DND-41 (cell line): ENCODE data around the gene ADM2.

ENCODE experiments used
- ATAC-seq: fragments of 200-7000 bp; cut with Tn5 transposase; 3 replicates; pipeline ENCODE4 v1.9.1; 2021; ENCODE audit warnings: low read depth; ENCODE audit not compliant: insufficient read depth
- DNase-seq: peaks from one replicate; pipeline ENCODE4 v3.0.0-alpha.2; 2020
- H2AFZ ChIP-seq: 2 replicates; pipeline ENCODE4 v1.6.0; 2012; ENCODE audit warnings: low read depth, low read length
- H3K27ac ChIP-seq: 2 replicates; pipeline ENCODE4 v1.5.1; 2012; ENCODE audit warnings: low read length, inconsistent platforms
- H3K27me3 ChIP-seq: fragments of 200-600 bp; sonication (generic); 2 replicates; pipeline ENCODE4 v1.6.0; 2012; ENCODE audit warnings: low read length, mild to moderate bottlenecking, inconsistent platforms; ENCODE audit not compliant: insufficient read depth, poor library complexity
- H3K36me3 ChIP-seq: 2 replicates; pipeline ENCODE4 v1.5.1; 2012; ENCODE audit warnings: low read length, inconsistent platforms; ENCODE audit not compliant: insufficient read depth
- H3K4me1 ChIP-seq: 2 replicates; pipeline ENCODE4 v1.5.1; 2012; ENCODE audit warnings: mild to moderate bottlenecking, low read length; ENCODE audit not compliant: insufficient read depth
- H3K4me2 ChIP-seq: 2 replicates; pipeline ENCODE4 v1.6.0; 2012; ENCODE audit warnings: mild to moderate bottlenecking, moderate library complexity, low read length, inconsistent platforms; ENCODE audit not compliant: insufficient read depth
- H3K4me3 ChIP-seq, 2 experiments: fragments of 200-600 bp in 1 of 2; shearing (Covaris generic) in 1 of 2; 2 replicates each; pipeline ENCODE4 v1.5.1; 2012 to 2016; ENCODE audit warnings: inconsistent platforms in 2 of 2, low read length in 2 of 2, mild to moderate bottlenecking in 2 of 2, low read depth in 1 of 2, moderate library complexity in 1 of 2
- H3K79me2 ChIP-seq: 2 replicates; pipeline ENCODE4 v1.6.0; 2012; ENCODE audit warnings: low read length, inconsistent platforms; ENCODE audit not compliant: insufficient read depth
- H3K9ac ChIP-seq: 2 replicates; pipeline ENCODE4 v1.6.0; 2012; ENCODE audit warnings: low read depth, mild to moderate bottlenecking, inconsistent platforms, low read length, moderate library complexity
- H3K9me3 ChIP-seq: 2 replicates; pipeline ENCODE4 v1.5.1; 2012; ENCODE audit warnings: low read length, moderate library complexity, mild to moderate bottlenecking, inconsistent platforms; ENCODE audit not compliant: insufficient read depth, severe bottlenecking
- H4K20me1 ChIP-seq: 2 replicates; pipeline ENCODE4 v1.6.0; 2012; ENCODE audit warnings: low read length; ENCODE audit not compliant: insufficient read depth
- CTCF ChIP-seq: IDR thresholded peaks from 2 replicates; pipeline ENCODE4 v1.5.1; 2012; ENCODE audit warnings: borderline replicate concordance, low read length, moderate library complexity, mild to moderate bottlenecking; ENCODE audit not compliant: poor library complexity, severe bottlenecking; ENCODE audit errors: extremely low read depth
- EZH2 ChIP-seq: IDR thresholded peaks from 3 replicates; pipeline ENCODE4 v1.6.1; 2012; ENCODE audit warnings: borderline replicate concordance, low read depth, mild to moderate bottlenecking, moderate library complexity, low read length, inconsistent platforms; ENCODE audit not compliant: severe bottlenecking

Gene ADM2

GRCh38 chr22:50483556-50483955 is 2.2 kb downstream of the ADM2 start:
- Histone ChIP-seq H3K9ac (no peak overlapping the region), H4K20me1 (no peaks in the 10 kb centered on the region), H3K9me3 (no peaks in the 10 kb centered on the region), H3K36me3 (no peaks in the 10 kb centered on the region), H3K79me2 (no peaks in the 10 kb centered on the region), H3K27ac (no peak overlapping the region), H3K4me2 (no peak overlapping the region), H3K27me3 (no peaks in the 10 kb centered on the region), H3K4me1 (no peaks in the 10 kb centered on the region), H3K4me3 (no peak overlapping the region), H2AFZ (no peak overlapping the region)
- ATAC-seq (no peak), DNase-seq (no peak)
- TF ChIP-seq EZH2 (no peak), CTCF (no peak)

GRCh38 chr22:50483977-50484853 is 2.9 kb downstream of the ADM2 start:
- H3K79me2 ChIP-seq, result no peaks in the 10 kb centered on the region
- no peaks in the 10 kb centered on the region for H4K20me1 ChIP-seq
- no peak for ATAC-seq
- no peak for TF ChIP-seq EZH2
- TF ChIP-seq CTCF, result no peak
- DNase-seq, result no peak
- no peaks in the 10 kb centered on the region for H3K4me1 ChIP-seq
- H3K36me3 ChIP-seq, result no peaks in the 10 kb centered on the region
- H2AFZ ChIP-seq, result no peak overlapping the region
- H3K9ac ChIP-seq, result no peak overlapping the region
- H3K27me3 ChIP-seq, result no peaks in the 10 kb centered on the region
- H3K4me3 ChIP-seq, result no peak overlapping the region
- H3K9me3 ChIP-seq, result no peaks in the 10 kb centered on the region
- H3K4me2 ChIP-seq, result no peak overlapping the region
- H3K27ac ChIP-seq, result no peak overlapping the region

GRCh38 chr22:50485221-50486131 is 4.1 kb downstream of the ADM2 start:
- H3K4me1 ChIP-seq, result no peaks in the 10 kb centered on the region
- H3K4me3 ChIP-seq, result no peak overlapping the region
- DNase-seq (no peak), ATAC-seq (no peak; the same call in 2 of the 3 replicates)
- no peak overlapping the region for H2AFZ ChIP-seq
- no peaks in the 10 kb centered on the region for H3K79me2 ChIP-seq
- H3K9ac ChIP-seq, result no peak overlapping the region
- no peak overlapping the region for H3K4me2 ChIP-seq
- H4K20me1 ChIP-seq, result no peaks in the 10 kb centered on the region
- H3K27ac ChIP-seq, result no peak overlapping the region
- TF ChIP-seq EZH2 (no peak), CTCF (no peak)
- H3K36me3 ChIP-seq, result no peaks in the 10 kb centered on the region
- no peaks in the 10 kb centered on the region for H3K9me3 ChIP-seq
- H3K27me3 ChIP-seq, result no peaks in the 10 kb centered on the region
